ENCODE data around the gene RPL41.

Gene RPL41

GRCh38 chr12:56127888-56128669 is 11.6 kb downstream of the RPL41 start, which contains the start of gene ESYT1:
Gene ESYT1 (plus strand): TSS chr12:56128267. CDS start chr12:56128320, 53 bp downstream.
- peak; percentile 100 for DNase-seq (ENCODE audit: low read depth)

GRCh38 chr12:56128670-56129205 is 12.3 kb downstream of the RPL41 start:
- DNase-seq (ENCODE audit: low read depth): no peak

DNA sequence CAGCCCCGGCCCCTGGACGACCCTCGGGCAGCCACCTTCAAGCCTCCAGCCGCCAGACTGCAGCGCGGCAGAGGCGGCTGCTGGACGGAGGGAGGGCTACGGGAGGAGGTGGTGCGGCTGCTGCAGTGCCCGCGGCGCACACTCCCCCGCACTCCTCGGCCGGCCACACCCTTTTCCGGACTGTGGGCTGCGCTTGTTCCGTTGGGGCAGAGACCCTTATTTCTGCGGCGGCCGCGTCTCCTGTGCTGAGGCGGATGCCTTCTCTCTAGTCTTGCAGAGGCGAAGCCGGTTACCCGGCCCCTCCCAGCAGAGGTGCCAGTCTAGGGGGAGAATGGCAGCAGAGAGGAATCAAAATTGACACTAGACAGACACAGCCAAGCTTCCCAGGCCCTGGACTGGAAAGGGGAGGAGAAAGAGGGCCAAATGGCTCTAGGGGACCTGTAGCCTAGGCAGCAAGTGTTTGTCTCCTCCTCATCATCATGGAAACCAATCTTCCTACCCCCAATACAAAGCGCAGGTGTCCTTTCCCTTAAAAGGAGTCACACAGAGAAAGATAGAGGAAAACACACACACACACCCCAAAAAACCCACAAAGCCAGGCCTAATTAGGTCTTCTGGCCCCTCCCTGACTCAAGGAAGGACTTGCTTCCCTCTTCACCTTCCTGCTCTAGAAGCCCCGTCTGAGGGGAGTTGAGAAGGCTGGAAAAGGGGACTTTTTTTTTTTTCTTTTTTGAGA is 12.9 kb downstream of the RPL41 start:
- peak; percentile 33 for DNase-seq (ENCODE audit: low read depth)

GRCh38 chr12:56129942-56130495 is 13.6 kb downstream of the RPL41 start:
- DNase-seq (ENCODE audit: low read depth): no peak

DNA sequence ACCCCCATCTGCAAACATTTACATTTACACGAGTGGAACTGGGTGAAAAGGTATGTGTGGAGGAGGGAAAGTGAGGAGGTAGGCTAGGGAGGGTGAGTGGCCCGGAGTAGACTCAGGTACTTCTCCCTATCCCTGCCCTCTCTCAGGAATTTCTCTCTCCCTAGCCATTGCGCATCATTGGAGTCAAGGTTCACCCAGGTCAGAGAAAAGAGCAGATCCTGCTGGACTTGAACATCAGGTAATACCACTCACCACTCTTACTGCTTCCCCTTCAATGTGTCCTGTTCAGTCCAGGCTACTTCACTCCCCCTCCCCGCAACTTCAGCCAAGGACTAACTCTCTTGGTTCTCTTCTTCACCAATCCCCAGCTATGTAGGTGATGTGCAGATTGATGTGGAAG is 14.4 kb downstream of the RPL41 start:
- DNase-seq (ENCODE audit: low read depth): no peak

DNA sequence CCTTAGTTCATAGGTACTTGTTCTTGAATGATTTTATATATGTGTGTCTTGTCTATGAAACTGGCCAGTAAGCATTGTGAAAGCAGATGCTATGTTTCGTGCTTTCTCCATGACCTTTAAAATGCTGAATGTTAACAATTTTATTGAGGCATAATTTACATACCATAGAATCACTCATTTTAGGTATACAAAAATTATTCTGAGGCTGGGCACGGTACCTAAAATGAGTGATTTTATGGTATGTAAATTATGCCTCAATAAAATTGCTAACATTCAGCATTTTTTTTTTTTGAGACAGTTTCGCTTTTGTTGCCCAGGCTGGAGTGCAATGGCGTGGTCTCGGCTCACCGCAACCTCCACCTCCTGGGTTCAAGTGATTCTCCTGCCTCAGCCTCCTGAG is 18.5 kb downstream of the RPL41 start:
- DNase-seq (ENCODE audit: low read depth): no peak

GRCh38 chr12:56137853-56138571 is 21.6 kb downstream of the RPL41 start:
- DNase-seq (ENCODE audit: low read depth): no peak

- DNase-seq (ENCODE audit: low read depth): no peak
These were observed 25.7 kb downstream of the RPL41 start for GRCh38 chr12:56141946-56142784.

GRCh38 chr12:56143217-56143616 is 26.8 kb downstream of the RPL41 start:
- DNase-seq (ENCODE audit: low read depth): no peak

- no peak for DNase-seq (ENCODE audit: low read depth)
These were observed 27.4 kb downstream of the RPL41 start for GRCh38 chr12:56143870-56144269.

- no peak for DNase-seq (ENCODE audit: low read depth)
These were observed 28.8 kb downstream of the RPL41 start for GRCh38 chr12:56145217-56145616.

- DNase-seq (ENCODE audit: low read depth): no peak
These were observed 30.3 kb downstream of the RPL41 start for GRCh38 chr12:56146492-56147460.

DNA sequence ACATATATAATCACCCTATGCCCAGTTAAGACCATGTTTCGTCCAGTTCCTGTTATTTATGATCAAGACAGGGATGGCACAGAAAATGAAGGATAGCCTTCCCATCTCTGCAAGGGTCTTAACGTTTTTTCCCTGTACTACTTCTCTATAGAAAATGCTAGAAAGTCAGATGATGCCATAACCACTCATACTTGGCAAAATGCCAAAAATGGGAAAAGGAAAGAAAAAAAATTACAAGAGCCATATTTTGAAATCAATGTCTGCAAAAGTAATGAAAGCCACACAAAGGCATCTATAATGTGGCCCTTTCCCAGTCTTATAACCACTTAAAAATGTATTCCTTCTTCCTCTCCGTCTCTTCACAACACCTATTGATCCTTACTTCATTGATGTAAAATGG is 34.1 kb downstream of the RPL41 start:
- DNase-seq (ENCODE audit: low read depth): no peak

GRCh38 chr12:56151672-56152131 is 35.3 kb downstream of the RPL41 start:
- no peak for DNase-seq (ENCODE audit: low read depth)

DNA sequence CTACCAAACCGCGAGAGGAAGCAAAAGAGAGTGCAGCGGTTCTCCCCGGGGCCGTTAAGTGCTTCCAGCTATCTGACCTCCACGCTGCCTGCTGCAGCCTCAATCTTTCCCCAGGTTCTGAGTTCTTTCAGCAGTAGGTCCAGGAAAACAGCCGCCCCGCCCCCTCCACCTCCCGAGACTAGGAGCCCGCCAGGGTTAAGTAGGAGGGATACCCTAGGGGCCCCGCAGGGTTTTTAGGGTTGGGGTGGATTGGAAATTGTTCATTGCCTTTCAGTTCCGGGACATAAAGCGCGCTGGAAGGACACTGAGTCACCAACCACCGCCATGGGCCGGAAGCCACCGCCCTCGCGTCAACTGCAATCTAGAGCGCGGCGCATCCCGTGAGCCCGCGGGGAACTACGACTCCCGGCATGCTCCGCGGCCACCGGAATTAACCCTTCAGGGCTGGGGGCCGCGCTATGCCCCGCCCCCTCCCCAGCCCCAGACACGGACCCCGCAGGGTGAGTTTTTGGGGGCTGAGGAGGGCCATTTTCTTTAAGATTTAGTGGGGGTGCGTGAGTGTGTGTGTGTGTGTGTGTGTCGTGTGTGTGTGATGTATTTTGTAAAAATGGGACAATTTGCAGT is 35.8 kb downstream of the RPL41 start, which contains the start of gene MYL6B:
Gene MYL6B (plus strand): TSS at position 456 of the 624 bp plus-strand sequence. CDS start 1,332 bp downstream, outside the sequence.
- peak; percentile 86 for DNase-seq (ENCODE audit: low read depth)

- DNase-seq (ENCODE audit: low read depth): no peak
These were observed 36.6 kb downstream of the RPL41 start for GRCh38 chr12:56152756-56153677.

- no peak for DNase-seq (ENCODE audit: low read depth)
These were observed 37.2 kb downstream of the RPL41 start for GRCh38 chr12:56153678-56154065.

DNA sequence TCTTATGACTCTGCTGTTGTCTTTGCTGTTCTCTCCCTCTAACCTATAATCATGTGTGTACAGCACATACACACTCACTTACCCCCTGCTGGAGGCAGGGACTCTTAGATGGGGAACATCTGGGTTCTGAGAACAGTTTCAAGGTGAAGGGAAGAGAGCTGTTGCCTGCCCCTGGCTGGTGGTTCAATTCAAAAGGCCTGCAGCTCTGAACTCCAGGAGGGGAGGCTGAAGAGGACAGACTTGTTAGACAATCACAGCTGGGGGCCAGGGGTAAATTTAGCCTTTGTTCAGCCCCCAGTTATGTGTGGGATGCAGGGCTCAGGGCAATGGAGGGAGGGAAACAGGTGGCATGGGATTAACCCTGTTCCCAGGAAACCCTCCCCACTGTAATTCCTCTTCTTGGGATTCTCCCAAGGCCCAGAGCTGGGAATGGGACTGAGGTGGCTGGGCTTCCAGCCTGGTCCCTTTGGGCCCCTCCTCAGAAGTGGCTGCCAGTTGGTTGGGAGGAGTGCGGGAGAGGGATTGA is 37.9 kb downstream of the RPL41 start:
- DNase-seq (ENCODE audit: low read depth): no peak
